A549 (cell line): ENCODE results near the gene TMEM255B.

Experiments
- CHD2 ChIP-seq: fragments of 150-350 bp; IDR thresholded peaks from 2 replicates; pipeline ENCODE4 v1.6.1; 2014; ENCODE audit warnings: low read length; ENCODE audit not compliant: partially characterized antibody
- FOSB ChIP-seq: fragments of 250-450 bp; sonication (Bioruptor Pico); IDR thresholded peaks from 2 replicates; pipeline ENCODE4 v1.5.0; 2020; ENCODE audit warnings: mild to moderate bottlenecking, moderate library complexity
- POLR2A ChIP-seq: IDR thresholded peaks from 2 replicates; pipeline ENCODE4 v1.6.1; 2012; ENCODE audit warnings: mild to moderate bottlenecking, low read length
- RAD21 ChIP-seq, 2 experiments: fragments of >200 bp in 1 of 2; sonication (Bioruptor Twin) in 1 of 2; formaldehyde crosslinking in 1 of 2; IDR thresholded peaks in 1 of 2; conservative IDR thresholded peaks in 1 of 2; 2 replicates in 1 of 2; 3 replicates in 1 of 2; pipeline ENCODE4 v1.6.1; 2012 to 2018; ENCODE audit warnings: inconsistent platforms in 1 of 2
- TF ChIP-seq, protein P1 (sequence below): fragments of >200 bp; sonication (Bioruptor Twin); formaldehyde crosslinking; IDR thresholded peaks from 3 replicates; pipeline ENCODE4 v1.5.1; 2016
- TF ChIP-seq, protein P2 (sequence below): fragments of 450-650 bp; IDR thresholded peaks from 2 replicates; pipeline ENCODE4 v1.6.1; 2014; ENCODE audit warnings: antibody characterized with exemption
- TF ChIP-seq, protein P3 (sequence below): fragments of 200-600 bp; sonication (generic); IDR thresholded peaks from 2 replicates; pipeline ENCODE4 v1.6.1; 2016; ENCODE audit warnings: antibody characterized with exemption, mild to moderate bottlenecking, moderate library complexity

DNA sequence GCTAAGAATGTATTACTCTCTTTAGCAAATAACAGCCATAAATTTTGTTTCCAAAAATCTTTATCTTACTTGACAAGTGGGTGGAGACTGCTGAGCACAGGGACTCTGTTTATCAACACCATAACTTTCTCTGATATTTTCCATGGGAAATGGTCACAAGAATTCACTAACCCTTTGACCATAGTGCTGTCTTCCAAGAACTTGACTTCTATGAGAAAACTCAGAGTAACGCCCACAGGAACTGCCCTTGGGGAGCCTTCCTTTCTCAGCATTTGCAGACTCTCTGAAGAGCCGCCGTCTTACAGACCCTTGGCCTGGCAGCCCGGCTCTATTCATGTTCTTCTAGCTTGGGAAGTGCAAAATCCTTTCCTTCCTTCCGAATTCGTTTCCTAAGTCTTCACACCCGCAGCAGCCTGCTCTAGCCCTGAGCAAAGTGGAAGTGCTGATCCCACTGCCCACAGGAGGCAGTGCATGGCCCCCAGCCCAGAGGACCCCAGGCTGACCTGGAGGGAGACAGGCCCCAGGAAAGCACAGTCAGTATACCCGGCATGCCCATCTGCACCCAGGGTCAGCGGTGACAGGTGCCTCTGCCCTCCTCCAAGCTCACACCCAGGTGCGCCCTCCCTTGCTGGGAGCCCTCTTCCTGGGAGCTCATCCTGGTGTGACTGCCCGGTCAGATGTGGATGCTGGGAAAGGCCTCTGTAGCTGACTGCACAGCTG, 94.7 kb downstream of the TMEM255B start:
- TF ChIP-seq, protein P1, sequence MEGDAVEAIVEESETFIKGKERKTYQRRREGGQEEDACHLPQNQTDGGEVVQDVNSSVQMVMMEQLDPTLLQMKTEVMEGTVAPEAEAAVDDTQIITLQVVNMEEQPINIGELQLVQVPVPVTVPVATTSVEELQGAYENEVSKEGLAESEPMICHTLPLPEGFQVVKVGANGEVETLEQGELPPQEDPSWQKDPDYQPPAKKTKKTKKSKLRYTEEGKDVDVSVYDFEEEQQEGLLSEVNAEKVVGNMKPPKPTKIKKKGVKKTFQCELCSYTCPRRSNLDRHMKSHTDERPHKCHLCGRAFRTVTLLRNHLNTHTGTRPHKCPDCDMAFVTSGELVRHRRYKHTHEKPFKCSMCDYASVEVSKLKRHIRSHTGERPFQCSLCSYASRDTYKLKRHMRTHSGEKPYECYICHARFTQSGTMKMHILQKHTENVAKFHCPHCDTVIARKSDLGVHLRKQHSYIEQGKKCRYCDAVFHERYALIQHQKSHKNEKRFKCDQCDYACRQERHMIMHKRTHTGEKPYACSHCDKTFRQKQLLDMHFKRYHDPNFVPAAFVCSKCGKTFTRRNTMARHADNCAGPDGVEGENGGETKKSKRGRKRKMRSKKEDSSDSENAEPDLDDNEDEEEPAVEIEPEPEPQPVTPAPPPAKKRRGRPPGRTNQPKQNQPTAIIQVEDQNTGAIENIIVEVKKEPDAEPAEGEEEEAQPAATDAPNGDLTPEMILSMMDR, result no peak
- TF ChIP-seq FOSB (CRISPR knock-in tag) (no peak), CHD2 (no peak), POLR2A (0 out of 2 replicates have a peak, but pooled peaks have one; percentile 18), RAD21 (conservative IDR thresholded peaks at IDR 0.05 in 1 of 2, IDR thresholded peaks at IDR 0.05 in 1 of 2) (no peak)
- TF ChIP-seq, protein P2, sequence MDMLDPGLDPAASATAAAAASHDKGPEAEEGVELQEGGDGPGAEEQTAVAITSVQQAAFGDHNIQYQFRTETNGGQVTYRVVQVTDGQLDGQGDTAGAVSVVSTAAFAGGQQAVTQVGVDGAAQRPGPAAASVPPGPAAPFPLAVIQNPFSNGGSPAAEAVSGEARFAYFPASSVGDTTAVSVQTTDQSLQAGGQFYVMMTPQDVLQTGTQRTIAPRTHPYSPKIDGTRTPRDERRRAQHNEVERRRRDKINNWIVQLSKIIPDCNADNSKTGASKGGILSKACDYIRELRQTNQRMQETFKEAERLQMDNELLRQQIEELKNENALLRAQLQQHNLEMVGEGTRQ, result no peak
- TF ChIP-seq, protein P3, sequence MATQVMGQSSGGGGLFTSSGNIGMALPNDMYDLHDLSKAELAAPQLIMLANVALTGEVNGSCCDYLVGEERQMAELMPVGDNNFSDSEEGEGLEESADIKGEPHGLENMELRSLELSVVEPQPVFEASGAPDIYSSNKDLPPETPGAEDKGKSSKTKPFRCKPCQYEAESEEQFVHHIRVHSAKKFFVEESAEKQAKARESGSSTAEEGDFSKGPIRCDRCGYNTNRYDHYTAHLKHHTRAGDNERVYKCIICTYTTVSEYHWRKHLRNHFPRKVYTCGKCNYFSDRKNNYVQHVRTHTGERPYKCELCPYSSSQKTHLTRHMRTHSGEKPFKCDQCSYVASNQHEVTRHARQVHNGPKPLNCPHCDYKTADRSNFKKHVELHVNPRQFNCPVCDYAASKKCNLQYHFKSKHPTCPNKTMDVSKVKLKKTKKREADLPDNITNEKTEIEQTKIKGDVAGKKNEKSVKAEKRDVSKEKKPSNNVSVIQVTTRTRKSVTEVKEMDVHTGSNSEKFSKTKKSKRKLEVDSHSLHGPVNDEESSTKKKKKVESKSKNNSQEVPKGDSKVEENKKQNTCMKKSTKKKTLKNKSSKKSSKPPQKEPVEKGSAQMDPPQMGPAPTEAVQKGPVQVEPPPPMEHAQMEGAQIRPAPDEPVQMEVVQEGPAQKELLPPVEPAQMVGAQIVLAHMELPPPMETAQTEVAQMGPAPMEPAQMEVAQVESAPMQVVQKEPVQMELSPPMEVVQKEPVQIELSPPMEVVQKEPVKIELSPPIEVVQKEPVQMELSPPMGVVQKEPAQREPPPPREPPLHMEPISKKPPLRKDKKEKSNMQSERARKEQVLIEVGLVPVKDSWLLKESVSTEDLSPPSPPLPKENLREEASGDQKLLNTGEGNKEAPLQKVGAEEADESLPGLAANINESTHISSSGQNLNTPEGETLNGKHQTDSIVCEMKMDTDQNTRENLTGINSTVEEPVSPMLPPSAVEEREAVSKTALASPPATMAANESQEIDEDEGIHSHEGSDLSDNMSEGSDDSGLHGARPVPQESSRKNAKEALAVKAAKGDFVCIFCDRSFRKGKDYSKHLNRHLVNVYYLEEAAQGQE, result no peak
